HTR-8/SVneo (cell line): Measurements from ENCODE around the gene CIITA.
"Not testable (repeated sequence)": the region's sequence is repeated elsewhere in the genome, so short reads cannot be mapped to it uniquely, and the experiment has no call there.

Source experiments
- DNase-seq: peaks from one replicate; pipeline ENCODE4 v3.0.0; 2011; ENCODE audit warnings: low spot score, mixed read lengths; ENCODE audit not compliant: insufficient read length
- FAIRE-seq: peaks from 2 replicates; lab custom pipeline; 2011; peaks lifted over from hg19 to GRCh38; lab: Jason Lieb, UNC

Gene CIITA

GRCh38 chr16:10932959-10933710 lies 56.1 kb downstream of the CIITA start:
- DNase-seq (no peak), FAIRE-seq (no peak)

GRCh38 chr16:10933865-10934264 lies 56.9 kb downstream of the CIITA start:
- FAIRE-seq (no peak), DNase-seq (no peak)

GRCh38 chr16:10934325-10935107 lies 57.5 kb downstream of the CIITA start:
- FAIRE-seq (no peak), DNase-seq (no peak)

- FAIRE-seq (no peak), DNase-seq (no peak)
These were observed 58.4 kb downstream of the CIITA start for GRCh38 chr16:10935226-10935915.

GRCh38 chr16:10936272-10936984 lies 59.4 kb downstream of the CIITA start:
- FAIRE-seq, result no peak
- no peak for DNase-seq

- FAIRE-seq, result no peak
- DNase-seq, result no peak
These were observed 60.3 kb downstream of the CIITA start for GRCh38 chr16:10937068-10937859.

- FAIRE-seq (no peak), DNase-seq (no peak)
These were observed 61.3 kb downstream of the CIITA start for GRCh38 chr16:10938321-10938720.

- DNase-seq (no peak), FAIRE-seq (no peak)
These were observed 62.0 kb downstream of the CIITA start for GRCh38 chr16:10938796-10939648.

- DNase-seq (no peak), FAIRE-seq (no peak)
These were observed 62.7 kb downstream of the CIITA start for GRCh38 chr16:10939649-10940234.

- FAIRE-seq (no peak), DNase-seq (no peak)
These were observed 63.6 kb downstream of the CIITA start for GRCh38 chr16:10940501-10941079.

GRCh38 chr16:10941127-10941933 lies 64.3 kb downstream of the CIITA start:
- no peak for DNase-seq
- no peak for FAIRE-seq

GRCh38 chr16:10941935-10942351 lies 64.9 kb downstream of the CIITA start:
- FAIRE-seq, DNase-seq: not testable (repeated sequence)

GRCh38 chr16:10942352-10943063 lies 65.5 kb downstream of the CIITA start, which contains the start of gene DEXI:
Gene DEXI (minus strand): TSS chr16:10942468. CDS start chr16:10942005, 463 bp downstream.
- peak; percentile 44 for FAIRE-seq
- DNase-seq, result peak; percentile 97

- FAIRE-seq, result no peak
These were observed 66.0 kb downstream of the CIITA start for GRCh38 chr16:10943064-10943353.

GRCh38 chr16:10944249-10945064 lies 67.5 kb downstream of the CIITA start, which contains the start of gene CLEC16A:
Gene CLEC16A (plus strand): TSS chr16:10944564. CDS start chr16:10944718, 154 bp downstream.
- DNase-seq (peak; percentile 93), FAIRE-seq (peak; percentile 33)

More at GRCh38 chr16:10943064-10943353, 66.0 kb downstream of the CIITA start:
- no peak for DNase-seq
